Frontal cortex (tissue), 4 donors: ENCODE results near the gene SIGLEC7. TPM values are rescaled to one million over a fixed set of nuclear protein-coding genes. Genes with fewer than 3 reads are reported as not detected.

Experiments used
- DNase-seq, 2 donors: peaks; one replicate each; pipeline ENCODE4 v3.0.0; 2012; ENCODE audit warnings: low spot score in 2 of 2
- FAIRE-seq: peaks from 2 replicates; lab custom pipeline; 2012; peaks lifted over from hg19 to GRCh38; lab: Jason Lieb, UNC
- total RNA-seq: library from RNA; depleted of rRNA; stranded (reverse); fragments of >200 nt; gene quantifications from one replicate; pipeline ENCODE4 v1.2.3, GENCODE V29; 2014
- donor health status: control.
- donor health status: control.
- donor health status: control.

Gene SIGLEC7
- total RNA-seq, 1 donor from 2014 or later, result under 0.01 TPM

GRCh38 chr19:51114087-51114729 lies 27.9 kb upstream of the SIGLEC7 start:
- DNase-seq, result no peak
- no peak for FAIRE-seq

GRCh38 chr19:51116736-51117286 lies 25.3 kb upstream of the SIGLEC7 start:
- no peak for DNase-seq
- no peak for FAIRE-seq

- FAIRE-seq, result no peak
- no peak for DNase-seq
These were observed 23.0 kb upstream of the SIGLEC7 start for GRCh38 chr19:51119101-51119500.

GRCh38 chr19:51119611-51120010 lies 22.5 kb upstream of the SIGLEC7 start:
- FAIRE-seq, result no peak

GRCh38 chr19:51120160-51120559 lies 21.9 kb upstream of the SIGLEC7 start:
- DNase-seq (no peak), FAIRE-seq (no peak)

More at GRCh38 chr19:51119611-51120010, 22.5 kb upstream of the SIGLEC7 start:
- DNase-seq, result no peak

GRCh38 chr19:51121257-51121656 lies 20.8 kb upstream of the SIGLEC7 start:
- no peak for DNase-seq
- FAIRE-seq, result no peak

- DNase-seq (no peak), FAIRE-seq (no peak)
These were observed 19.8 kb upstream of the SIGLEC7 start for GRCh38 chr19:51122112-51122981.

- DNase-seq, result no peak
- no peak for FAIRE-seq
These were observed 18.7 kb upstream of the SIGLEC7 start for GRCh38 chr19:51123381-51123800.

- no peak for DNase-seq
- FAIRE-seq, result no peak
These were observed 18.3 kb upstream of the SIGLEC7 start for GRCh38 chr19:51123802-51124201.

GRCh38 chr19:51124216-51124615 lies 17.9 kb upstream of the SIGLEC7 start:
- DNase-seq, result no peak
- no peak for FAIRE-seq

GRCh38 chr19:51124729-51125128 lies 17.4 kb upstream of the SIGLEC7 start, which contains the start of gene SIGLEC9:
Gene SIGLEC9, plus strand, starts transcription at chr19:51124906. Its CDS starts 69 bp downstream, at chr19:51124975.
- DNase-seq, result no peak
- FAIRE-seq, result no peak

GRCh38 chr19:51125421-51126075 lies 16.6 kb upstream of the SIGLEC7 start:
- DNase-seq (no peak), FAIRE-seq (no peak)

- FAIRE-seq (no peak), DNase-seq (no peak)
These were observed 15.1 kb upstream of the SIGLEC7 start for GRCh38 chr19:51127032-51127431.

- DNase-seq (no peak), FAIRE-seq (no peak)
These were observed 14.3 kb upstream of the SIGLEC7 start for GRCh38 chr19:51127755-51128154.

- DNase-seq (no peak), FAIRE-seq (no peak)
These were observed 13.9 kb upstream of the SIGLEC7 start for GRCh38 chr19:51128227-51128626.

- FAIRE-seq, result no peak
- DNase-seq, result no peak
These were observed 12.4 kb upstream of the SIGLEC7 start for GRCh38 chr19:51129716-51130115.

- FAIRE-seq (no peak), DNase-seq (no peak)
These were observed 10.1 kb upstream of the SIGLEC7 start for GRCh38 chr19:51131780-51132680.

GRCh38 chr19:51135004-51135403 lies 7.1 kb upstream of the SIGLEC7 start:
- FAIRE-seq (no peak), DNase-seq (no peak)

- FAIRE-seq (no peak), DNase-seq (no peak)
These were observed 5.9 kb upstream of the SIGLEC7 start for GRCh38 chr19:51135986-51136762.
